Natural killer cell (primary cell): ENCODE data around the gene ARMH4. TPM values are rescaled to one million over a fixed set of nuclear protein-coding genes. Genes with fewer than 3 reads are reported as not detected.

Source experiments
- ATAC-seq, 3 donors: fragments of 150-1000 bp in 2 of 3; fragments of 200-7000 bp in 1 of 3; cut with Tn5 transposase; 1 replicate in 1 of 3; 2 replicates in 2 of 3; pipeline ENCODE4 v1.10.0; 2021; ENCODE audit warnings: mild to moderate bottlenecking in 2 of 3, moderate library complexity in 2 of 3
- DNase-seq, 2 donors: peaks; one replicate each; pipeline versions ENCODE4 v3.0.0 to v3.0.0-alpha.2; 2013 to 2021; ENCODE audit warnings: mixed read lengths in 1 of 2
- H3K27ac ChIP-seq: one replicate; pipeline ENCODE4 v1.5.1; 2013; ENCODE audit warnings: mild to moderate bottlenecking, low read length
- H3K27me3 ChIP-seq: one replicate; pipeline ENCODE4 v1.6.1; 2013; ENCODE audit warnings: low read length; ENCODE audit not compliant: control insufficient read depth, insufficient read depth
- H3K36me3 ChIP-seq: one replicate; pipeline ENCODE4 v1.6.1; 2013; ENCODE audit warnings: low read length; ENCODE audit not compliant: control insufficient read depth, insufficient read depth
- H3K4me1 ChIP-seq: one replicate; pipeline ENCODE4 v1.6.1; 2013; ENCODE audit warnings: low read length; ENCODE audit not compliant: control insufficient read depth, insufficient read depth
- H3K4me3 ChIP-seq: one replicate; pipeline ENCODE4 v1.5.1; 2013; ENCODE audit warnings: low read length
- H3K9me3 ChIP-seq: one replicate; pipeline ENCODE4 v1.6.1; 2013; ENCODE audit warnings: low read length; ENCODE audit not compliant: control insufficient read depth, insufficient read depth
- H3K27ac Mint-ChIP-seq, 2 donors: one replicate each; pipeline ENCODE4 v1.8.0; 2022; ENCODE audit warnings: mild to moderate bottlenecking in 2 of 2, mixed read lengths in 2 of 2, moderate library complexity in 1 of 2
- H3K27me3 Mint-ChIP-seq, 2 donors: one replicate each; pipeline ENCODE4 v1.8.0; 2022; ENCODE audit warnings: low read depth in 2 of 2, mixed read lengths in 2 of 2
- H3K36me3 Mint-ChIP-seq: one replicate; pipeline ENCODE4 v1.8.0; 2022; ENCODE audit warnings: mixed read lengths
- H3K4me1 Mint-ChIP-seq, 2 donors: one replicate each; pipeline ENCODE4 v1.8.0; 2022; ENCODE audit warnings: mixed read lengths in 2 of 2
- H3K4me3 Mint-ChIP-seq: one replicate; pipeline ENCODE4 v1.8.0; 2022; ENCODE audit warnings: mild to moderate bottlenecking, moderate library complexity, mixed read lengths
- H3K9me3 Mint-ChIP-seq, 2 donors: one replicate each; pipeline ENCODE4 v1.8.0; 2022; ENCODE audit warnings: mixed read lengths in 2 of 2
- CTCF ChIP-seq: fragments of 200-600 bp; IDR thresholded peaks from one replicate; pipeline ENCODE4 v1.8.0; 2022; ENCODE audit warnings: antibody characterized with exemption
- WGBS: methylation state at CpG from one replicate; pipeline ENCODE4 v1.1.7; 2013; ENCODE audit warnings: missing lambda C conversion rate; ENCODE audit not compliant: insufficient coverage; 5-methylcytosine and 5-hydroxymethylcytosine counted together
- intact Hi-C: fragments of 100-400 bp; cut with micrococcal nuclease; formaldehyde crosslinking; loops from one replicate; pipeline ENCODE4 v1.14.2; 2022
- total RNA-seq, 4 donors: library from RNA; stranded (reverse); fragments of 120-200 nt in 1 of 4; gene quantifications; one replicate each; pipeline versions ENCODE4 v1.2.3 to v1.2.4, GENCODE V29; 2013 to 2022

ARMH4 gene
- total RNA-seq, 3 donors from 2014 or later (not counting 1 experiment from before 2014, with no cell fraction given), result 0.32 TPM; not detected in 2

- ATAC-seq (no peak), DNase-seq (no peak)
- Mint-ChIP-seq H3K36me3 (no peaks in the 10 kb centered on the region), H3K27ac (no peak overlapping the region), H3K27me3 (peaks cover 0 to under 1% of the 10 kb centered on the region in 2 donors), H3K4me1 (no peaks in the 10 kb centered on the region), H3K9me3 (no peaks in the 10 kb centered on the region), H3K4me3 (no peak overlapping the region)
- 89% methylated on average over 4 of the region's 4 CpGs for WGBS
- no peak for TF ChIP-seq CTCF
- intact Hi-C loops, result loop anchor here (10.0 kb wide), 1 partner anchor 294 kb away; the partner anchor contains the start of gene TOMM20L
- no peak overlapping the region for H3K4me3 ChIP-seq
- H3K27me3 ChIP-seq, result no peaks in the 10 kb centered on the region
- no peaks in the 10 kb centered on the region for H3K36me3 ChIP-seq
- no peaks in the 10 kb centered on the region for H3K9me3 ChIP-seq
- no peaks in the 10 kb centered on the region for H3K4me1 ChIP-seq
- H3K27ac ChIP-seq, result no peak overlapping the region
These were observed 51.2 kb downstream of the ARMH4 start for GRCh38 chr14:58100735-58101368.

- no peak for TF ChIP-seq CTCF
- no peak overlapping the region for H3K4me3 Mint-ChIP-seq
- Histone ChIP-seq H3K4me3 (no peak overlapping the region), H3K9me3 (no peaks in the 10 kb centered on the region), H3K36me3 (no peaks in the 10 kb centered on the region), H3K27me3 (no peaks in the 10 kb centered on the region), H3K27ac (no peak overlapping the region), H3K4me1 (no peaks in the 10 kb centered on the region)
- intact Hi-C loops, result loop anchor here (10.0 kb wide), 1 partner anchor 295 kb away; the partner anchor contains the start of gene TOMM20L
- no peak overlapping the region for H3K27ac Mint-ChIP-seq
- WGBS, result 92% methylated on average over 3 of the region's 5 CpGs
- ATAC-seq (no peak), DNase-seq (no peak)
- no peaks in the 10 kb centered on the region for H3K4me1 Mint-ChIP-seq
- no peaks in the 10 kb centered on the region for H3K36me3 Mint-ChIP-seq
- H3K27me3 Mint-ChIP-seq, result no peaks in the 10 kb centered on the region
- H3K9me3 Mint-ChIP-seq, result no peaks in the 10 kb centered on the region
These were observed 52.3 kb downstream of the ARMH4 start for GRCh38 chr14:58099682-58100081.

GRCh38 chr14:58098507-58098906 lies 53.5 kb downstream of the ARMH4 start:
- no peaks in the 10 kb centered on the region for H3K36me3 Mint-ChIP-seq
- ATAC-seq, result no peak
- Histone ChIP-seq H3K4me3 (no peak overlapping the region), H3K9me3 (no peaks in the 10 kb centered on the region), H3K36me3 (no peaks in the 10 kb centered on the region), H3K4me1 (no peaks in the 10 kb centered on the region), H3K27me3 (no peaks in the 10 kb centered on the region), H3K27ac (no peak overlapping the region)
- H3K4me3 Mint-ChIP-seq, result no peak overlapping the region
- no peaks in the 10 kb centered on the region for H3K4me1 Mint-ChIP-seq
- intact Hi-C loops, result no loop called here
- no peak for TF ChIP-seq CTCF
- WGBS, result 47% methylated on average over 1 of the region's 1 CpG
- DNase-seq, result no peak
- H3K9me3 Mint-ChIP-seq, result no peaks in the 10 kb centered on the region
- no peak overlapping the region for H3K27ac Mint-ChIP-seq
- peaks cover 0 to 3% of the 10 kb centered on the region in 2 donors for H3K27me3 Mint-ChIP-seq

- Mint-ChIP-seq H3K36me3 (no peaks in the 10 kb centered on the region), H3K4me3 (no peak overlapping the region), H3K9me3 (no peaks in the 10 kb centered on the region), H3K27me3 (peaks cover 0 to 3% of the 10 kb centered on the region in 2 donors), H3K27ac (no peak overlapping the region), H3K4me1 (no peaks in the 10 kb centered on the region)
- no peak for TF ChIP-seq CTCF
- intact Hi-C loops, result no loop called here
- Histone ChIP-seq H3K27ac (no peak overlapping the region), H3K27me3 (no peaks in the 10 kb centered on the region), H3K9me3 (no peaks in the 10 kb centered on the region), H3K36me3 (no peaks in the 10 kb centered on the region), H3K4me1 (no peaks in the 10 kb centered on the region), H3K4me3 (no peak overlapping the region)
- DNase-seq (no peak), ATAC-seq (no peak)
- 51% methylated on average over 2 of the region's 2 CpGs for WGBS
These were observed 55.3 kb downstream of the ARMH4 start for GRCh38 chr14:58096731-58097130.
